NCI-H146 (cell line): Measurements from ENCODE around the gene PEX14.
"Not testable (repeated sequence)": the region's sequence is repeated elsewhere in the genome, so short reads cannot be mapped to it uniquely, and the experiment has no call there.

Experiments used
- DNase-seq: peaks from one replicate; lab custom pipeline; 2025; lab: John Stamatoyannopoulos, UW

Gene PEX14, protein sequence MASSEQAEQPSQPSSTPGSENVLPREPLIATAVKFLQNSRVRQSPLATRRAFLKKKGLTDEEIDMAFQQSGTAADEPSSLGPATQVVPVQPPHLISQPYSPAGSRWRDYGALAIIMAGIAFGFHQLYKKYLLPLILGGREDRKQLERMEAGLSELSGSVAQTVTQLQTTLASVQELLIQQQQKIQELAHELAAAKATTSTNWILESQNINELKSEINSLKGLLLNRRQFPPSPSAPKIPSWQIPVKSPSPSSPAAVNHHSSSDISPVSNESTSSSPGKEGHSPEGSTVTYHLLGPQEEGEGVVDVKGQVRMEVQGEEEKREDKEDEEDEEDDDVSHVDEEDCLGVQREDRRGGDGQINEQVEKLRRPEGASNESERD

DNA sequence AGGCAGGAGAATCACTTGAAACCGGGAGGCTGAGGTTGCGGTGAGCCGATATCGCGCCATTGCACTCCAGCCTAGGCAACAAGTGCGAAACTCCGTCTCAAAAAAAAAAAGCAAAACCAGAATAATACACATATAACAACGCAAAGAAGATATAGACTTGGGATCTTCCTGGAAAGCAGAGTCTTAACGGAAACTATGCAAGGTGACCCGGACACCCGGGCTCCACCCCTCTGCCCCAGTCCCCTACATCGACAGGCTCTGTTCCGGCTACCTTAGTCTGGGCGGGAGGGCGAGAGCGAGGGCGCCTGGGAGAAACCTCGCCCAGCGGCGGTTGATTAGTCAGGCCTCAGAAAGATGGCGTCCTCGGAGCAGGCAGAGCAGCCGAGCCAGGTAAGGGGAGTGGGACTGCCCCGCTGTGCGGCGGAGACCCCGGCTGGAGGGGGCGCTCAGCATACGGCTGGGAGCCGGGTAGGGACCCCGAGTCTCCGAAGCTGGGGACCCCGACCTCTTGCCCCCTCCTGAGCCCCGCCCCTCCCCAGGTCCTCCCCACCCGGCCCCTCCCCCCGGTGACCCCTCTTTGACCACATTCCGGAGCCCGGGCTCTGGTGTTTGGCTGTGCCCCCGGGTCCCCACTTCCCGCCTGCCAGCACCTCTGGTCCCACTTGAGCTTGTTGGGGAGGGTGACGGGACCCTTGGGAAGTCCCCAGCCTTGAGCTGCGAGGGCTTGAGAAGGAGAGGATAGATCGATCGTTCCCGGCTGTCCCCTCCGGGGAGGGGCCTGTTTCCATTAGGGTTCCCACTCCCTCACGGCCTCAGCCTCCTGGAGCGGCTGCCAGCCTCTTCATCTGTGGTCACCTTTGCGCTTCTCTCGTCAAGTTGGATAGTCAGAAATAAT is at the start of gene PEX14:
PEX14 (plus strand) TSS at position 338 of the 895 bp plus-strand sequence; CDS start at position 355, 17 bp downstream.
- peak; percentile 58 for DNase-seq

DNA sequence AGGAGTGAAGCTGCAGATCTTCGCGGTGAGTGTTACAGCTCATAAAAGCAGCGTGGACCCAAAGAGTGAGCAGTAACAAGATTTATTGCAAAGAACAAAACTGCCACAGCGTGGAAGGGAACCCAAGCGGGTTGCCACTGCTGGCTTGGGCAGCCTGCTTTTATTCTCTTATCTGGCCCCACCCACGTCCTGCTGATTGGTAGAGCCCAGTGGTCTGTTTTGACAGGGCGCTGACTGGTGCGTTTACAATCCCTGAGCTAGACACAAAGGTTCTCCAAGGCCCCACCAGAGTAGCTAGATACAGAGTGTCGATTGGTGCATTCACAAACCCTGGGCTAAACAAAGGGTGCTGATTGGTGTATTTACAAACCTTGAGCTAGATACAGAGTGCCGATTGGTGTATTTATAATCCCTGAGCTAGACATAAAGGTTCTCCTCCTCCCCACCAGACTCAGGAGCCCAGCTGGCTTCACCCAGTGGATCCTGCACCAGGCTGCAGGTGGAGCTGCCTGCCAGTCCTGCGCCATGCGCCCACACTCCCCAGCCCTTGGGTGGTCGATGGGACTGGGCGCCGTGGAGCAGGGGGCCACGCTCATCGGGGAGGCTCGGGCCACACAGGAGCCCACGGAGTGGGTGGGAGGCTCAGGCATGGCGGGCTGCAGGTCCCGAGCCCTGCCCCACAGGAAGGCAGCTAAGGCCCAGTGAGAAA is 48.8 kb upstream of the PEX14 start:
- not testable (repeated sequence) for DNase-seq

DNA sequence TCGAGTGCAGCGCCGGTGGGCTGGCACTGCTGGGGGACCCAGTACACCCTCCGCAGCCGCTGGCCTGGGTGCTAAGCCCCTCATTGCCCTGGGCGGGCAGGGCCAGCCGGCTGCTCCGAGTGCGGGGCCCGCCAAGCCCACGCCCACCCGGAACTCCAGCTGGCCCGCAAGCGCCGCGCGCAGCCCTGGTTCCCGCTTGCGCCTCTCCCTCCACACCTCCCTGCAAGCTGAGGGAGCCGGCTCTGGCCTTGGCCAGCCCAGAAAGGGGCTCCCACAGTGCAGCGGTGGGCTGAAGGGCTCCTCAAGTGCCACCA is 48.3 kb upstream of the PEX14 start:
- not testable (repeated sequence) for DNase-seq

DNA sequence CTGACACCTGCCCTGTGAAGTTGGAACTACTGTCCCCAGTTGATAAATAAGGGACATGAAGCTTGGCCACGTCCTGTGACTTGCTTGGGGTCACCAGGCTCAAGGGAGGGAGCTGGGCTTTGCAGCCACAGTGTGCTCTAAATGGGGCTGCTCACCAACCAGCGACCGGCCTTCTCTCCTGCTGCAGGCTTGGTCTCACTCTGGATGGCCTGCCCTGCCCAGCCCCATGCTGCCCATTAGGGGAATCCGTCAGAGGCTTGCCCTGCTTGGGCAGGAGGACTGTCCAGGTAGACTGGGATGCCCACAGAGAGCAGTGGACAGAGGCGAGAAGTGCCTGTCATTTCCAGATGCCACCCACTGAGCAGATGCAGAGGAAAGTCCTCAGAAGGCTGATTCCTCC is 45.8 kb upstream of the PEX14 start:
- DNase-seq, result no peak

DNA sequence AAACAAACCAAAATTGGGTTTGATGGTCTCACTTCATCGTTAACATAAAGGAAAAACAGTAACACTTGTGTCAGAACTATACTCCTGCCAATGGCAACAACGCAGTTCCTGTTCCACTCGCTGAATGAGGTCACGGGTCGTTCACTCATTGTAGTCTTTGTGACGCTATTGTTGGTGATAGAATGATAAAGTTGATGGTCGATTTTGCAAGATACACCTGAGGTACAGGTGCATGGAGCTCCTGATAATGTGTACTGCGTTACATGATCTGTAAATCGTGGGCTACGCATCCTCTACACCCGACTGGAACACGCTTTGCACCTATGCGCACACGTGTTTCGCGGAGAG is 44.9 kb upstream of the PEX14 start:
- no peak for DNase-seq

DNA sequence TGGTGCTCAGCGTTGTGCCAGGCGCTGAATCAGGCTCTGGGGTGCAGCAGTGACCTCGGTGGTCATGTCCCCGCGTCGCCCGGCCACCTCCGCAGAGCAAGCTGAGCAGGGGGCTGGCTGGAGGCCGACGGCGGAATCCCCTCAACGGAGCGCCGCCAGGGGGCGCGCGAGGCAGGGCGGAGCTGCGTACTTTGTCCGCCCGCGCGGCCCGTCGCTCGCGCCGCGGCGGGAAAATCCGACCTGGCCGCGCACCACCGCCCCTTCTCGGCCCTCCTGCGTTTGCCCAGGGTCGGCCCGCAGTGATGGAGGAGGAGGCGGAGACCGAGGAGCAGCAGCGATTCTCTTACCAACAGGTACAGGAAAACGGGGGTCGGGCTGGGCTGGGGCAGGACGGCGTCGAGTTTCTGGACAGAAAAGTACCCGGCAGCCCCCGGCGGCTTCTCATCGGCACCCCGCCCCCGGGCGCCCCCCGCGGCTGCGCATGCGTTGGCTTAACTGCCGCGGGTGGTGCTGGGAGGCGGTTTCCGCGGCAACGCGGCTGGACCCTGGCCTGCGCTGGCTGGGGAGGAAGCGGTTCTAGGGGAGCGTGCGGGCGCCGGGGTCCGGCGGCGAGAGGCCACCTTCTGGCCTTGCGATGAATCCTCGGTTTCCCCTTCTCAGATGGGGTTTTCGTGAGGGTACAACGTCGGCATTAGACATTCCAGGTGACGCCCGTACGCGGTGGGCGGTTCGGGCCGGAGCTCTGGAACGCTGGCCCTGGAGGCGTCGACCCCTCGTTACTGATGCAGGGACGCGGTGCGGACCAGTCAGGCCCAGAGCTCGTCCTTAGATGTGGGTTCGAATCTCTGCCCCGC is 44.3 kb upstream of the PEX14 start, which contains the start of gene CENPS:
CENPS (plus strand) TSS at position 218 of the 854 bp plus-strand sequence; CDS start at position 303, 85 bp downstream.
- DNase-seq, result peak; percentile 72

DNA sequence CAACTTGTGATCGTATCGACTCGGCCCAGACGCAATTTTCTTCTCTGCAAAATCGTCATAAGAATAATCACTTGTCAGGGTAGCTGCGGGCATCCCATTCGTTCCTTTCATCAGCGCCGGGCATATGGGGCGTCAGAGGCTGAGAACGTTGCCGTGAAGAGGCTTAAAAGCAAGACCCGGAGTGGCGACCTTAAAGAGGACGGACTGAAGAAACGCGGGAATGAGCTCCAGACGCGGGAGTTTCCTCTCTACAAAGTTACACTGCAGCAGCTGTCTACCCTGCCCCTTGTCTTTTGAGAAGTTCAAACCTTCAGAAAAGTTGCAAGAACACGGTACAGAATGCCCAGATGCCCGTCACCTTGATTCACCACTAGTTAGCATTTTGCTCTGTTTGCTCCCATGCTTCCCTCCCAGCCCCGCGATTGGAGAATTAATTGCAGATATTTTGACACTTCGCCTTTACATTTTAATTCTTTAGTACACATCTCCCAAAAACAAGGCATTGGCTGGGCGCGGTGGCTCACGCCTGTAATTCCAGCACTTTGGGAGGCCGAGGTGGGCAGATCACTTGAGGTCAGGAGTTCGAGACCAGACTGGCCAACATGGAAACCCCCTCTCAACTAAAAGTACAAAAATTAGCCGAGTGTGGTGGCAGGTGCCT is 43.5 kb upstream of the PEX14 start:
- no peak for DNase-seq

DNA sequence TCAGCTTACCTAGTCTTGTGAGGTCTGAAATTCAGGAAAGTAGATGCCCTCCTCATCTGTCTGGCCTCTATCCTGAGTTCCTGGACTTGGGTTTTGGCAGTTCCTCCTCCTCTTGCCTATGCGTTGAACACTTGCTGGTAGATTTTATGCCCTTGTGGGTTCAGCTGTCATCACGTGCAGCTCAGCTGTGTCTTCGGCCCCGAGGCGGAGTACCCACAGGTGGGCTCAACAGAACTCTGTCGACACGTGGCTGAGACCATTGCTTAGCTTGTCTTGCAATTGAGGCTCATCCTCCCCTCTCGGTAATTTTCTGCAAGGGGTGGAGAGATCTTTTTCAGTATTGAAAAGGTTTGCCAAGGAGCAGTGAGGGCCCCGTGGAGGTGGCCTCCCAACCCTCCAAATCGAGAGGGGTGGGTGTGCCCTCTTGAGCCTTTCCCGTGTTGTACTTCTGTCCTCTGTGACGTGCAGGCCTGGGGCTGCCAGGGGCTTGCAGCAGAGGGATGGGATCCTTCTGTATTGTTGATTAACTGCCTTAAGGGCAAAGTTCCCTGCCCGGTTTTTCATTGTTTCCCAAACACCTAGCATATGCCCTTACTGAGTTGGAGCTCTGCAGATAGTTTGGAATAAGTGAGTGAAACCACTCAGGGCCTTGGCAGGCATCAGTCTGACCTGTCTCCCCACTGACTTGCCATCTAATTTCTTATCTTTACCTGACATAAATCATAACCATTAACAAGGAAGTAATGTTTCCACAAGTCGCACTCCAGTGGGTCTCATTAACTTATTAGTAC is 41.6 kb upstream of the PEX14 start:
- DNase-seq, result no peak

DNA sequence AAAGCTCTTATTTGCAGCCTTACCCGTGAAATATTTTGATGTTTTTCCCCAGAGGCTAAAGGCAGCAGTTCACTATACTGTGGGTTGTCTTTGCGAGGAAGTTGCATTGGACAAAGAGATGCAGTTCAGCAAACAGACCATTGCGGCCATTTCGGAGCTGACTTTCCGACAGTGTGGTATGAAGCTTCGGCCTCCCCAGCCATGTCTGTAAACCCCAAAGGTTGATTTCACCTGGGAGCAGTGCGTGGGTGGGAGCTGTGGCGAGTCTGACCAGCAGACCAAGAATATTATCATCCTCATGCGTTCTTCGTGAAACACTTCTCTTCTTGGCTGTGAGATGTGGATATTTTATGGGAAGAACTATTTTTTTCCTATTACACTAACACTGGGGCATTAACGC is 41.0 kb upstream of the PEX14 start:
- no peak for DNase-seq

DNA sequence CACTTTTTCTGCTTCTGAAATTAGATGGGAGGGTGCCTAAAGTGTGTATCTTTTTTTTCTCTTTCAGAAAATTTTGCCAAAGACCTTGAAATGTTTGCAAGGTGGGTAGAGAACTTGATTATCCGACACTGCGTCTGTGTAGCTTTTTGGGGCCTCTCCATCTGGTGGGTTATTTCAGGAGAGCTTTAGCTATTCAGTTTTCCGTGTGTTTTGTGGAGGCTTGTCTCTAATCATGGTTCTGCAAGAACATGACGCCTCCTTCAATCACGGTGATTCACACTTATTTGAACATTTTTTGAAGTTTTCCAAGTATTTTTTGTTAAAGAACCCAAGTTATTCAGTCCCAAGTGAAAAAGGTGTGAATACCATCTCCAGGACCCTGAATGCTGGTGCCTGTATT is 40.2 kb upstream of the PEX14 start:
- DNase-seq, result no peak

DNA sequence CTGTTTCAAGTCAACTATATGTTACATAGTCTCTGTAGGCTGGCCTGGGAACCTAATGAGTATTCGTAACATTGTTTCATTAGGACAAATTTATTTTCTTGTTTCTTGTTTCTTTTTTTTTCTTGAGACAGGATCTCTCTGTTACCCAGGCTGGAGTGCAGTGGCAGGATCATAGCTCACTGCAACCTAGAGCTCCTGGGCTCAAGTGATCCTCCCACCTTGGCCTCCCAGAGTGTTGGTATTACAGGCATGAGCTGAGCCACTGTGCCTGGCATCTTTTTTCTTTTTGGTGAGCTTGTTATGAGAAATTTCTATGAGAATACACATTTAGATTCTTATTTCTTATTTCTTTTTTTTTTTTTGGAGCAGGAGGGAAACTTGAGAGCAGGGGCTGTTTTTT is 37.7 kb upstream of the PEX14 start:
- DNase-seq, result no peak

DNA sequence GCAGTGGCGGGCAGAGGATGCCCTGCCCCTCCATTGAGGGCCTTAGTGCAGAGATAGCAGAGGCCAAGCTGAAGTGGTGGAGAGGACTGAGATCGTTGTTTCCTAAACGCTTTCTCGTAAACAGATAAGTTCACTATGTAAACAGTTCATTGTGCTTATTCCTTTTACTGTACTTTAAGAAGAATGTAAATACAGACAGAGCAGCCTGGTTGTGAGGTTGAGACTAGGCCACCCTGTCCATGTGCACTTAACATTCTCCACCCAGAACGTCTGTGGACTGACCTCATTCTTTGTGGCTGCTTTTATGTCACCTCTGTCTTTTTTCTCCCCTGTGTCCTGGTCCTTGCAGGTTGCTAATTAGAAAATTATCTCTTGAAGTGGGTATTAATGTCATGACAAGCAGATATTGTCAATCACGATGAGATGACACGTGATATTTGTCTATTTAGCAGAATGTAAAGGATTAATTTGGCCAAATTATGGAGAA is 36.0 kb upstream of the PEX14 start:
- DNase-seq, result no peak

DNA sequence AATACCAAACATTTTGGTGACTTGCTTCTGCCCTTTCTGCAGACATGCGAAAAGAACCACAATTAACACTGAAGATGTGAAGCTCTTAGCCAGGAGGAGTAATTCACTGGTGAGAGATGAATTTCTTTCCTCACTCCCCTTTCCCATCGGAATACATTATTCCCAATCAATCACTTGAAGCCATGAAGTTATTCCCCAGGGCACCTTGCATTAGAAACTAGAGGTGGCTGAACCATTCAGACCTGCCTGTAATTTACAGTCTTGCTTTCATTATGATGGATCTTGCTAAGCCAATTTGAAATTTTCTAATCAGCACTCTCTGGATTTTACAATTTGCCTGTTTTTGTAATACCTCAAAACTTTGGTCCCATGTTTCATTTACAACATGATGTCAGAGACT is 34.4 kb upstream of the PEX14 start:
- DNase-seq, result no peak

DNA sequence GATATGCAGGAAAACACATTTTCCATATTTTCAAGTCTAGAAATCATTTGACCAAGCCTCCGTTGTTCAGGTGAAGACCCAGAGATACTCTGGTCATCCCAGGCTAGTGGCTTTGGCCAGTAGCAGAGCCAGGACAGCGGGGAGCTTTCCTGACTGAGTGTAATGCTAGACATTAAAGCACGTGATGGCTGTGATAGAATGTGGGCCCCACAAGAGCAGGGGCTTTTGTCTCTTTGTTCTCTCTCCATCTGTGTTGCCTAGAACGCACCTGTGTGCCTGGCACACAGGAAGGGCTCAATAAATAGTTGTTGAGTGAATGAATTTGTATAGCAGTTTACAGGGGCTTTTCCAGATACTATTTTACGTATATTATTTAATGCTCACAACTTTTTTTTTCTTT is 34.0 kb upstream of the PEX14 start:
- no peak for DNase-seq

DNA sequence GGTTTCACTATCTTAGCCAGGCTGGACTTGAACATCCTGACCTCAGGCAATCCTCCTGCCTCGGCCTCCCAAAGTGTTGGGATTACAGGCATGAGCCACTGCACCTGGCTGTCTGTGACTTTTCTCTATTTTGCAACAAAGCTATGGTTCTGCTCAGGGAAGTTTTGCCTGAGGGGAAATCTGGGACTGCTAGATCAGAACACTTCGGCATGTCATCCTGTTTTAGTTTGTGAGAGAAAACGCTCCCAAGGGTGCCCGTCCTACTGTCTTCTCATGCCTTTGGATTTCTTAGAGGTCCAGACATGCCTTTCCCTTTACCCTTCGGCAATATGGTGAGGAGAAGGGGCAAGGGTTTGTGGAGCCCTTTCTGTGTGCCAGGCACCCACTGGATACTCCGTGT is 30.5 kb upstream of the PEX14 start:
- DNase-seq, result no peak

DNA sequence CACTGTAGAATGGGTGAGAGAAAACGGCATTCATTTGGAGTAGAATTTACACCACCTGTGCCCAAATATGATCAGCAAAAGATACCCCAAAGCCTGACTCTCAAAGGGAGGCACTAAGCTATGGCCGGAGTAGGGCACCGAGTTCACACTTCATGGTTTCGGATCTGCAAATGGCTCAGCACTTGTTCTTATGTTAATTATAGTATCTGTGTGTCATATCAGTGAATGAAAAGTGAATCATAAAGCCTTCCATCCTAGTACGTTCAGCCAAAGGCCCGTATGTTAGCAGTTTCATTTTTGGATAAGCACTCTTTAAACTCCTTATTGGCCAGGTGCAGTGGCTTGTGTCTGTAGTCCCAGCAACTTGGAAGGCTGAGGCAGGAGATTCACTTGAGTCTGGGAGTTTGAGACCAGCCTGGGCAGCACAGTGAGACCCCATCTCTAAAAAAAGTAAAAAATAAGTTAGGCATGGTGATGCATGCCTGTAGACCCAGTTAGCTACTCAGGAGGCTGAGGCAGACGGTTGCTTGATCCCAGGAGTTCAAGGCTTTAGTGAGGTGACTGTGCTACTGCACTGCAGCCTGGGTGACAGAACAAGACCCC is 29.9 kb upstream of the PEX14 start:
- DNase-seq, result no peak

DNA sequence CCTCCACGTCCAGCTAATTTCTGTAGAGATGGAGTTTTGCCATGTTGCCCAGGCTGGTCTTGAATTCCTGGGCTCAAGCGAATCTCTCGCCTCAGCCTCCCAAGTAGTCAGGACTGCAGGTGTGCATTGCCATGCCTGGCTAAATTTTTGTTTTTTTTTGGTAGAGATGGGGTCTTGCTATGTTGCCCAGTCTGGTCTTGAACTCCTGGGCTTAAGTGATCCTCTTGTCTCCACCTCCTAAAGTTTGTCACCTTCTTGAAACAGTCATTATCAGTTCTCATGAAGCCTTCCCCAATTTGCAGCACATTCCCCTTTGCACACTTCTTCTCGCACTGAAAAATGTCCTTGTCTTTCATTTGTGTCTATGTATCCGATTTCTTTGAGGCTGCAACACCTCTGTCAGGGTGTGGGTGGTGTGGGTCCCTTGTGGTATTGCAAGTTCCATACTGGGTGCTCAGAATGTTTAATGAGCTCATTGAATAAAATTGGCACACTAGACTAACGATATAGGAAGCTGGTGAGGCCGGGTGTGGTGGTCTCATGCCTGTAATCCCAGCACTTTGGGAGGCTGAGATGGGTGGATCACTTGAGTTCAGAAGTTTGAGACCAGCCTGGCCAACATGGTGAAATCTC is 27.8 kb upstream of the PEX14 start:
- no peak for DNase-seq

DNA sequence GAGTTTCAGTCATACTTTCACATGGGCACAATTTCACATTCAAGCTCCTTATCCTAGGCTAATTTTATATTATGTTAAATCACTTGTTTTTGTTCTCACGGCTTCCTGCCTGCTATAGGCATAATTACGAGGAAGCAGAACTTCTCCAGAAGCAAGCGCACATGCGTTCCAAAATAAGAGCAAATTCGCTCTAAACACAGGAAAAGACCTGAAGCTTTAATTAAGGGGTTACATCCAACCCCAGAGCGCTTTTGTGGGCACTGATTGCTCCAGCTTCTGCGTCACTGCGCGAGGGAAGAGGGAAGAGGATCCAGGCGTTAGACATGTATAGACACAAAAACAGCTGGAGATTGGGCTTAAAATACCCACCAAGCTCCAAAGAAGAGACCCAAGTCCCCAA is 25.0 kb upstream of the PEX14 start, which contains the start of gene CORT:
CORT (plus strand) TSS at position 281 of the 400 bp plus-strand sequence. CDS start 193 bp downstream, outside the sequence.
- DNase-seq, result no peak

DNA sequence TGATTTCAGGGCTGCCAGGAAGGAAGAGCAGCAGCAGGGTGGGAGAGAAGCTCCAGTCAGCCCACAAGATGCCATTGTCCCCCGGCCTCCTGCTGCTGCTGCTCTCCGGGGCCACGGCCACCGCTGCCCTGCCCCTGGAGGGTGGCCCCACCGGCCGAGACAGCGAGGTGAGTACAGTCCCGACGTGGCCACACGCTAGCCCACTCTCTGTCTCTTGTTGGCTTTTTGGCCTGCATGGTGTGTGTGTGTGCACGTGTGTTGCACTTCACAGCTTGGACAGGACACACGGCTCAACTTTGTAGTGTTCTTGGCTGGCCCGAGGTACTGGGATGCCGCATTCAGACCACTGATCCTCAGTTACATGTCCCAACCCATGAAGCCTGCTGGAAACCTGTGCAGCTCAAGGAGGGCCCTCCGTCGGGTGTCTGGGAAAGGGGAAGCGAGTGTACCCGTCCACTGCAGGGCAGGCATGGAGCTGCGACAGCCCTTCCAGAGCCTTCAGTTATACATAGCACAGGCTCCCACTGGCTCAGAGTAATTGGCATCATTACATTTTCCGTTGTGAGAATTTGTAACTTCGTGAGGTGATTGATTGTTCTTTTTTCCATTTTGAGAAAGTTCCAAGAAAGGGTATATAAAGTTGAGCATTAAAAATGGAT is 24.5 kb upstream of the PEX14 start:
- no peak for DNase-seq
